Pancreas (tissue), 10 donors: ENCODE results near the gene PLA2G1B. TPM values are rescaled to one million over a fixed set of nuclear protein-coding genes. Genes with fewer than 3 reads are reported as not detected.
A peak's percentile ranks its signal among the peaks of the same experiment; 100 is the strongest.
"Not testable (repeated sequence)": the region's sequence is repeated elsewhere in the genome, so short reads cannot be mapped to it uniquely, and the experiment has no call there.

Experiments used
- ATAC-seq, 4 donors: fragments of 200-7000 bp; cut with Tn5 transposase; one replicate each; pipeline versions ENCODE4 v1.8.0 to v1.9.1; 2020; ENCODE audit warnings: mild to moderate bottlenecking in 4 of 4, moderate library complexity in 4 of 4
- DNase-seq, 6 donors: peaks; one replicate each; pipeline ENCODE4 v3.0.0-alpha.2; 2020
- FAIRE-seq: peaks from 2 replicates; lab custom pipeline; 2012; peaks lifted over from hg19 to GRCh38; lab: Jason Lieb, UNC
- H3K27ac ChIP-seq, 4 donors: fragments of 200-600 bp; sonication (generic); 1 replicate in 3 of 4; 2 replicates in 1 of 4; pipeline versions ENCODE4 v1.5.0 to v1.8.0; 2020
- H3K27me3 ChIP-seq, 4 donors: fragments of 200-600 bp; one replicate each; pipeline ENCODE4 v1.8.0; 2021
- H3K36me3 ChIP-seq, 3 donors: fragments of 200-600 bp; sonication (generic) in 1 of 3; one replicate each; pipeline versions ENCODE4 v1.5.0 to v1.8.0; 2020 to 2021
- H3K4me1 ChIP-seq, 3 donors: fragments of 200-600 bp; one replicate each; pipeline ENCODE4 v1.8.0; 2021
- H3K4me3 ChIP-seq, 4 donors: fragments of 200-600 bp; sonication (generic) in 2 of 4; one replicate each; pipeline versions ENCODE4 v1.5.0 to v1.8.0; 2020 to 2021
- H3K9me3 ChIP-seq, 4 donors: fragments of 200-600 bp; one replicate each; pipeline ENCODE4 v1.8.0; 2021
- CTCF ChIP-seq, 4 donors: fragments of 200-600 bp; sonication (generic) in 3 of 4; IDR thresholded peaks; one replicate each; pipeline versions ENCODE4 v1.5.0 to v1.8.0; 2021; ENCODE audit warnings: antibody characterized with exemption in 4 of 4
- WGBS, 2 donors: extraction: QIAGEN DNeasy Blood & Tissue Kit; methylation state at CpG; one replicate each; pipeline ENCODE4 v1.1.7; 2013; 5-methylcytosine and 5-hydroxymethylcytosine counted together
- intact Hi-C, 3 donors: fragments of 100-400 bp; cut with DNase I; formaldehyde crosslinking; loops; one replicate each; pipeline versions ENCODE4 v1.11.1 to v1.14.2; 2022
- polyA plus RNA-seq, 2 donors: library from polyadenylated mRNA; stranded (reverse); fragments of 200-250 nt; gene quantifications; one replicate each; pipeline ENCODE4 v1.2.3, GENCODE V29; 2013
- total RNA-seq, 6 donors: library from RNA; stranded (reverse); fragmentation: NEBNext Ultra II Directional in 4 of 6; extraction: Animal tissue kit (Norgen Biotek cat#: 25700) in 4 of 6; gene quantifications; one replicate each; pipeline versions ENCODE4 v1.2.1 to v1.2.4, GENCODE V29; 2021 to 2023
- donor health status: healthy with polysubstance abuse.
- donor health status: DM: no; HTN: no; CAD: no; lungs with moderate emphysema.
- donor health status: DM: no; HTN: no; CAD: no.
- donor health status: control.
- donor health status: control.
- donor health status: Bipolar disorder and iron deficiency.
- donor health status: DM: yes; HTN: yes; CAD: no.
- donor health status: DM: no; HTN: no; CAD: no.
- donor health status: DM: no; HTN: no; CAD: no.
- donor health status: DM: yes; HTN: yes; CAD: no.

The PLA2G1B gene
- total and polyA plus RNA-seq, 8 donors = 4,900 to 12,528 (median 7,707) TPM

DNA sequence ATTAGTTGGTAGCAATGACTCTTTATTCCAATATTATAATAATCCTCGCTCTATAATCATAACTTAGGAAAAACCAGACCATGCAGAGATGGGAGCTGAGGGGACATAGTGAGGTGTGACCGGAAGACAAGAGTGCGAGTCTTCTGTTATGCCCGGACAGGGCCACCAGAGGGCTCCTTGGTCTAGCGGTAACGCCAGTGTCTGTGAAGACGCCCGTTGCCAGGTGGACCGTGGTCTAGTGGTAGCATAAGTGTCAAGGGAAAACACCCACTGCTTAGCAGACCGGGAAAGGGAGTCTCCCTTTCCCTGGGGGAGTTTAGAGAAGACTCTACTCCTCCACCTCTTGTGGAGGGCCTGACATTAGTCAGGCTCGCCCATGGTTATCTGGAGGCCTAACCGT is 7.9 kb upstream of the PLA2G1B start:
- 15 to 19% methylated on average over 12 of the region's 12 CpGs for WGBS, 2 donors
- H3K27me3 ChIP-seq, ATAC-seq, FAIRE-seq, H3K4me3 ChIP-seq, H3K9me3 ChIP-seq, H3K36me3 ChIP-seq, intact Hi-C loops: not testable (repeated sequence)
- H3K4me1 ChIP-seq = peaks cover 3 to 15% (median 13%) of the 10 kb centered on the region in 3 donors
- peak; percentile 51 to 66 (median 64) for TF ChIP-seq CTCF (IDR thresholded peaks at IDR 0.05)
- peak; percentile 68 to 90 (median 82) for DNase-seq
- peak overlapping the region in 1 of 4 donors; percentile 17 for H3K27ac ChIP-seq

DNA sequence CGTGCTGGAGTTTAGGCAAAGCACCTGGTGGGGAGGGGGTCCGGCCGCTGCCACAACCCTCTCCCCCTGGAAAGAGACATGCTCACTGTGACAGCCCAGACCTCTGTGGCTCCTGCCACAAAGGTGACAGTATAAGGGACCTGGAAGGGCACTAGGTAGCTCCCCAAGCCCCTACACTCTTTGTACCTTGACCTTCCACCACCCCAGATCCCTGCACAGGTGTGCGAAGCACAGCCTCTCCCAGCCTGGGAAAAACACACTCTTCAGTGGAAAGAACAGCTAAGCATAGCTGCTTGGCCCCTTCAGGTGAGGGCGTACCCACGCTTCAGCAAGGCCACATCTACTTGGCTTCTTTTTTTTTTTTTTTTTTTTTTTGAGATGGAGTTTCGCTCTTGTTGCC is 4.9 kb upstream of the PLA2G1B start:
- no peak for FAIRE-seq
- peaks cover 7 to 25% (median 23%) of the 10 kb centered on the region in 3 donors for H3K4me1 ChIP-seq
- peak in 5 of 6 donors; percentile 80 to 93 (median 84) for DNase-seq
- TF ChIP-seq CTCF (IDR thresholded peaks at IDR 0.05) = no peak
- no peaks in the 10 kb centered on the region for H3K27me3 ChIP-seq
- H3K27ac ChIP-seq = peak overlapping the region; percentile 79 to 91 (median 90)
- intact Hi-C loops = no loop called here
- no peaks in the 10 kb centered on the region for H3K36me3 ChIP-seq
- 30 to 43% methylated on average over 6 of the region's 7 CpGs for WGBS, 2 donors
- H3K4me3 ChIP-seq = peak overlapping the region in 1 of 4 donors; percentile 0
- ATAC-seq = peak; percentile 73 to 83 (median 79)
- no peaks in the 10 kb centered on the region for H3K9me3 ChIP-seq

DNA sequence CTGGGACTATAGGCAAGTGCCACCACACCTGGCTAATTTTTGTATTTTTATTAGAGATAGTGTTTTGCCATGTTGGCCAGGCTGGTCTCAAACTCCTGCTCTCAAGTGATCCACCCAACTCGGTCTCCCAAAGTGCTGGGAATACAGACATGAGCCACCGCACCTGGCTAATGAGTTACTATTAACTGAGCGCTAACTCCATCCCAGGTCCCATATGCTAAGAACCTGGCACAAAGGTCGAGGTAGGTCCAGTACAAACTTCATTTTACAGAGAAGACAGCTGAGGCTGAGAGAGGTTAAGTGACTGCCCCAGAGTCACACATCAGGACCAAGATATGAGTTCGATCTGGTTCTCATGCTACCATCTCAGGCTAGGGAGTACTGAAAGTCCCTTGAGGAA is 4.5 kb upstream of the PLA2G1B start:
- Histone ChIP-seq H3K27me3 (no peaks in the 10 kb centered on the region), H3K4me3 (peak overlapping the region in 1 of 4 donors; percentile 0), H3K36me3 (no peaks in the 10 kb centered on the region), H3K4me1 (peaks cover 7 to 25% (median 23%) of the 10 kb centered on the region in 3 donors), H3K9me3 (no peaks in the 10 kb centered on the region), H3K27ac (peak overlapping the region; percentile 79 to 91 (median 90))
- DNase-seq = peak in 3 of 6 donors; percentile 15 to 51 (median 47)
- TF ChIP-seq CTCF (IDR thresholded peaks at IDR 0.05) = no peak
- FAIRE-seq = no peak
- WGBS, 2 donors = 32 to 37% methylated on average over 5 of the region's 5 CpGs
- intact Hi-C loops = no loop called here
- ATAC-seq = peak; percentile 16 to 36 (median 28)

- H3K27ac ChIP-seq = peak overlapping the region; percentile 79 to 91 (median 90)
- FAIRE-seq (no peak), ATAC-seq (peak in 2 of 4 donors; percentile 12 to 21), DNase-seq (peak in 3 of 6 donors; percentile 31 to 55 (median 40))
- H3K9me3 ChIP-seq = no peaks in the 10 kb centered on the region
- peaks cover 7 to 25% (median 23%) of the 10 kb centered on the region in 3 donors for H3K4me1 ChIP-seq
- no peak for TF ChIP-seq CTCF (IDR thresholded peaks at IDR 0.05)
- intact Hi-C loops = no loop called here
- H3K4me3 ChIP-seq = no peak overlapping the region
- no peaks in the 10 kb centered on the region for H3K27me3 ChIP-seq
- WGBS, 2 donors = 31 to 48% methylated on average over 3 of the region's 3 CpGs
- H3K36me3 ChIP-seq = no peaks in the 10 kb centered on the region
These were observed 3.8 kb upstream of the PLA2G1B start for GRCh38 chr12:120331390-120331789.

- TF ChIP-seq CTCF (IDR thresholded peaks at IDR 0.05) = no peak
- Histone ChIP-seq H3K4me3 (no peak overlapping the region), H3K4me1 (peaks cover 7 to 28% (median 23%) of the 10 kb centered on the region in 3 donors), H3K36me3 (peaks cover 0 to 9% (median 0%) of the 10 kb centered on the region in 3 donors), H3K27ac (peak overlapping the region; percentile 79 to 95 (median 92)), H3K27me3 (no peaks in the 10 kb centered on the region), H3K9me3 (no peaks in the 10 kb centered on the region)
- FAIRE-seq (no peak), ATAC-seq (no peak), DNase-seq (no peak)
- WGBS, 2 donors = 6 to 20% methylated on average over 4 of the region's 4 CpGs
- intact Hi-C loops = no loop called here
These were observed 649 bp upstream of the PLA2G1B start for GRCh38 chr12:120328228-120328627.
